ENCODE measurements around the gene NCK1.

Gene NCK1

GRCh38 chr3:136908297-136908696 is 46.3 kb downstream of the NCK1 start:
- no peak for DNase-seq (ENCODE audit: low spot score)

- no peak for DNase-seq (ENCODE audit: low spot score)
Measured at GRCh38 chr3:136909187-136909586, 47.2 kb downstream of the NCK1 start.

GRCh38 chr3:136910697-136911096 is 48.7 kb downstream of the NCK1 start:
- DNase-seq (ENCODE audit: low spot score): no peak

- no peak for DNase-seq (ENCODE audit: low spot score)
Measured at GRCh38 chr3:136913168-136913567, 51.2 kb downstream of the NCK1 start.

- DNase-seq (ENCODE audit: low spot score): no peak
Measured at GRCh38 chr3:136914739-136915138, 52.7 kb downstream of the NCK1 start.

GRCh38 chr3:136916223-136916622 is 54.2 kb downstream of the NCK1 start:
- DNase-seq (ENCODE audit: low spot score): no peak

- DNase-seq (ENCODE audit: low spot score): no peak
Measured at GRCh38 chr3:136919799-136920580, 58.0 kb downstream of the NCK1 start.

- no peak for DNase-seq (ENCODE audit: low spot score)
Measured at GRCh38 chr3:136920904-136921611, 59.0 kb downstream of the NCK1 start.

GRCh38 chr3:136925425-136926190 is 63.6 kb downstream of the NCK1 start:
- no peak for DNase-seq (ENCODE audit: low spot score)

GRCh38 chr3:136928240-136928639 is 66.2 kb downstream of the NCK1 start:
- DNase-seq (ENCODE audit: low spot score): no peak

GRCh38 chr3:136929977-136930670 is 68.1 kb downstream of the NCK1 start:
- DNase-seq (ENCODE audit: low spot score): peak; percentile 40

- no peak for DNase-seq (ENCODE audit: low spot score)
Measured at GRCh38 chr3:136931606-136932005, 69.6 kb downstream of the NCK1 start.

- no peak for DNase-seq (ENCODE audit: low spot score)
Measured at GRCh38 chr3:136932523-136932922, 70.5 kb downstream of the NCK1 start.

GRCh38 chr3:136932978-136933772 is 71.2 kb downstream of the NCK1 start:
- no peak for DNase-seq (ENCODE audit: low spot score)

GRCh38 chr3:136937175-136937574 is 75.2 kb downstream of the NCK1 start:
- no peak for DNase-seq (ENCODE audit: low spot score)

- DNase-seq (ENCODE audit: low spot score): no peak
Measured at GRCh38 chr3:136937851-136938250, 75.8 kb downstream of the NCK1 start.

GRCh38 chr3:136938334-136938733 is 76.3 kb downstream of the NCK1 start:
- DNase-seq (ENCODE audit: low spot score): no peak

GRCh38 chr3:136939489-136939888 is 77.5 kb downstream of the NCK1 start:
- DNase-seq (ENCODE audit: low spot score): no peak

- DNase-seq (ENCODE audit: low spot score): no peak
Measured at GRCh38 chr3:136942803-136943202, 80.8 kb downstream of the NCK1 start.

- no peak for DNase-seq (ENCODE audit: low spot score)
Measured at GRCh38 chr3:136943436-136943835, 81.4 kb downstream of the NCK1 start.

GRCh38 chr3:136946978-136947377 is 85.0 kb downstream of the NCK1 start:
- no peak for DNase-seq (ENCODE audit: low spot score)
